GM21619 (cell line): ENCODE measurements around the gene COL6A3.

ENCODE experiments used
- ATAC-seq: cut with Tn5 transposase; IDR thresholded peaks from one replicate; pipeline ENCODE4 v1.9.1; 2021; ENCODE audit not compliant: unreplicated experiment

Gene COL6A3

DNA sequence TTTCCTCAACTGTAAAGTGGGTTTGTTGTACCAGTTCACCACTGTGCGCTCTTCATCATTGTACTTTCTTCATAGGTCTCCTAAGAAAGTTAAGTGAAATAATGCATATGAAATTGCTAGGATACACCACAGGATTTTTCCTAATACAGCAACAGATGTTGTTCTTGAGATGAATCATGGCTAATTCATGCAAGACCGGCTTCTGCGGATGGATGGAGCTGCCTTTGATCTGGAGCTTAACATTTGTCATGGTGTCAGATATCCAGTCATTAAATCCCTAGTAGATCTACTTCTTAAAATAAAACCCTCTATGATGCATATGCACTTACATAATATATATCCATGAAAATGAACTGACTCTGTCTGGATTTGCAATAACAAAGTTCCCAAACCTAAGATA, 114.1 kb downstream of the COL6A3 start:
- no peak for ATAC-seq

DNA sequence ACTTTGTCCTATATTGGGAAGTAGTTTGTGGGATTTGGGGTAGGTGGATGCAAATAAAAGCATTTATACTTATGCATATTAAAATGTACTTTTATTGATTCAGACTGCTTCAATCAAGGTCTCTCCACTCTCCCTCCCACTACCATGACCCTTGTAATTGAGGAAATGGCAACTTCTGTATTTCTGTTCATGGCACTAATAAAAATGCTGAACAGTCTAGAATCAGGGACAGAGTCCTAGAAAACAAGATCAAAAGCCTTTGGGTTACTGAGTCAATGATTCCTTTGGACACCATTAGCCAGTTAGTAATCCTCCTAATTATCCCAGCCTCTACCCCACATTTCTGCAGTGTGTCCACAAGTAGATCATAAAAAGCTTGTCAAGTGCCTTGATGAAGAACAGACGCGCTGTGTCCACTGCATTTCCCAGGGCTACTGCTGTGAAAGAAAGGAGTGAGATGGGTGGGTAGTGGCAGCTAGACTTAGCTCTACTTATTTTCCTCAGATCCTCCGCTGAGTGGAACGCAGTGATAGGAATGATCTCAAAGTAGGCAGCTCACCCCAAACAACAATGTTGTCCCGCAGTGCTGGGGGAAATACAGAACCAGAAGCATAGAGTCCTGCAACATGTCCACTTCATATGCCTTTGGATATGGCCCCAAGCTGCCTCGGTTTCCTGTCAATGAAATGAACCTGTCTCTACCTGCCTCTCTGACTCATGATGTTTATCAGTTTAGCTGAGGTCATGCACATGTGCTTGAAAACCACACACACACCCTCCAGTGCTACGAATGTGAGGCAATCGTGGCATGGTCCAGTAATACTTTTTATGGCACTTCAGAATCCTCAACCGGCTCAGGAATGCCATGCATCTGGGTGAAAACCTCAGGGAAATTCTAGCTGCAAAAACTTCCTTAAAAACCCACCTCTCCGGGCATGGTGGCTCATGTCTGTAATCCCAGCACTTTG, 115.5 kb downstream of the COL6A3 start:
- no peak for ATAC-seq

DNA sequence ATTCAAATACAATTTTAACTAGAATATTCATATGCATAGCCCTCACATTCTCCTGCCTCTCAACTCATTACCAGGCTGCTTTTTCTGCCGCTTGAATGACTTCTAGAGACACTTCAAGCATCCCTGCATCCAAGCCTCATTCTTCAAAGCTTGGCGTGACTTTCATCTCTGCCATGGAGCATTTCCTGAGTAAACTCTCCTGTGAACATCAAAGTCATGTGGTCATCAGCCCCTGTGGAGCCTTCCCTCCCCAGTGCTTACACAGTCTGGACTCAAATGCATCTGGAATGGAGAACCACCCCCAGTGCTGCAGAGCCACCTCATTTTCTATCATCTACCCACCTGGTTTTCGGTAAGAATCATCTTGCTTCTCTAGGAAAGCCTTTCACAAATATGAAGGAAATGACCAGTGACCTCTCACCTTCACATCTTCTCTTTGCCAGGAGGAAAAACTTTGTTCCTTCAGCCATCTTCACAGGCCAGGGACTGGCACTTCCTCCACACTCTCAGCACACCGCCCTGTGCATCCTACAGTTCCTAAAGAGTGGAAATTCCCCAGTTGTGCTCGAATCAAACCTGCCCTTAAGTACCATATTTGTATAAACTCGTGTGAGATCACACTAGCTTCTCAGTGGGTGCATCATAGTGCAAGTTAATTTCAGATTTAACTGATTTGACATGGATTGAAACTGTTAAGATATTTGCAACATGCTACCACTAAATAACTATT, 116.4 kb downstream of the COL6A3 start:
- no peak for ATAC-seq

DNA sequence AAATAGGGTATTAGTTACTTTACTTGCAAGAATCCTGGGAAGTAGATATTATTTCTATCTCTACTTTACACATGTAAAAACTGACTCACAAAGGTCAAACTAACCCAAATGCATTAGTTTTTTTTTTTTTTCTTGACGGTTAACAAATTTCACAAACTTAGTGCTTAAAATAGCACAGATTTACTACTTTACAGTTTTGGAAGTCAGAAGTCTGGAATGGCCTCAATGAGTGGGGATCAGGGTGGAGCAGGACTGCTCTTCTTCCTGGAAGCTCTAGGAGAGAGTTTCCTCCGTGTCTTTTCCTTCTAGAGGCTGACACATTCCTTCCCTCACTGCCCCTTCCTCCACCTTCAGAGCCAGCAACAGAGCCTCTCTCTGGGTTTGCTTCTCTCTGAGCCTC, 117.2 kb downstream of the COL6A3 start:
- ATAC-seq: no peak

DNA sequence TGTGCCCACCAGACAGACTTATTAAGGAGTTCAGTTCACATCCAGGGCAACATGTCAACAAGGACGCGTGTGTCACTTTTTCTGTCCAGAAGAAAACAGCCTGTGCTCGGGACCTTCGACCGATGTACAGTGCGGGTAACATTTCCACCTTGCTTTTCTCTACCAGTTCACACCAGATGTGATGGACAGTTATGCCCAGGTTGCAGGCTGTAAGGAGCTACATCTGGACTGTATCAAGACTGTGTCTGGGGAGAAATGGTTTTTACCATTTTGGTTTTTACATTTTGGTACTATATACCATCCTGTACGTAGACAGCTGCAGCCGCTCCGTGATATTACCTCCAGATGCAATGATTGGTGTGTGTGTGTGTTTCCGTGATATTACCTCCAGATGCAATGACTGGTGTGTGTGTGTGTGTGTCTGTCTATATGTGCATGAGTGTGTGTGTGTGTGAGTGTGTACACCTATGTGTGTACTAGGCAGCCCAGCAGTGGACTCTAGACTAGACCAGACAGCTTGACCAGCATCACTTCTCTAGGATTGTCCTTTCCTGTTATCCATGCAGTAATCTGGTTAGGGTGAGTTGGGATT, 118.0 kb downstream of the COL6A3 start:
- no peak for ATAC-seq

DNA sequence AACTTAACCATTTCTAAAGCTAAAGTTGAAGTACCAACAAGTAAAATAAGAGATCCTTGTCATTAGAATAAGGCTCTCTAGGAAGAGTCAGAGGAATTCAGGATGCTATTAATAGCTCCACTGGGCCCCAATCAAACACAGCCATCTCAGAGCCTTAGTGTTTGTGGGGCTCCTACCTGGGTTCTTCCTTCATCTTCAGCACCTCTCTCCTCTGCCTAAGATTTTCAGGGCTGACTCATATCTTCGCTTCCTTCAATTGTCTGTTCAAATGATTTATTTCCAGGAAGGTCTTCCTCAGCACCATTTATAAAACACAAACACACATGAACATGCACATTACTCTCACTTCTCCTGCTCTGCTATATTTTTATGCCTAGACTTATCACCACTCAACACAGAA, 119.5 kb downstream of the COL6A3 start:
- ATAC-seq: no peak

DNA sequence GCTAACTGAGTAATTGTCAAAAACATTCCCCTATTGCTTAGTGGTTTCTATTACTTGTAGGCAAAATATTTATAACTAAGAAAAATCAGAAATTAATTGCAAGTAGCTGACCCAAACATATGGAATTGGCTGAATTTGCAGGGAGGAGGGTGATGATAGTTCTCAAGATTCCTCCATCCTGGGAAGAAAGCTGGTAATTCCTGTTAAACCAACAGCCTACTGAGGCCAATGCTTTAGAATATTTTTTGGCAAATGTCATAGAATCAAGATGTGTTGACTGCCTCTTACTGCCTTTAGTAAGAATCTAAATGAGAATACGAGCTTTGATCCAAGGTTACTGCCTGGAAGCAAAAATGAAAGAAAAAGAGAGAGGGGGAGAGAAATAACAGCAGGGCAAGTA, 120.0 kb downstream of the COL6A3 start:
- no peak for ATAC-seq

DNA sequence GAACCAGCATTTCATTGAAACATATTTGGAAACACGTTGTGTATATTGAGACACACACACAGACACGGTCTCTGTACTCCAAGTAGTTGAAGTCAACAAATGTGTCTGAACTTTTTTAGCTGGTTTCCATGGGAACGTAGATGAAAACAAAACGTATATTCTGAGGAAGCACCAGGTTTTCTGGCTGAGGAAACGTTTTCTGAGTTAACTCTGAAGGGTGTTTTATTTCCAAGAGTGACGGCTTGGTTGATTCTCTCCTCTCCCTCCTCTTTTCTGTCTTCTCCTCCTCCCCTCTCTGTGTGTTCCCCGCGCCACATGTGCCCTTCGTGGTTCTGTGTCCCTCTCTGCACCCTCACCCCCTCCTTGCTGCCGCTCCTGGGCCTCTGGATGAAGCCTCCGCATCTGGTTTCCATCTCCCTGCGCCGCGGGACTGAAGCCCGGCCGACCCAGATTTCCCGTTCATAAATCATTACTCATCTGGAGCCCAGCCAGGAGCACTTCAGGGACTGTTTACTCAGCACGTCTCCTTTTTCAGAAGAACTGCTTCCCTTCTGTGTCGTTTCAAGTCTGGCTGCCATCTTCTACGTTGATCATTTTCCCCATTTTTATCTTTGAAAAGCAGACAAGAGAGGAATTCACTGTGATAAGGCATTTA, 122.7 kb downstream of the COL6A3 start:
- ATAC-seq: no peak

DNA sequence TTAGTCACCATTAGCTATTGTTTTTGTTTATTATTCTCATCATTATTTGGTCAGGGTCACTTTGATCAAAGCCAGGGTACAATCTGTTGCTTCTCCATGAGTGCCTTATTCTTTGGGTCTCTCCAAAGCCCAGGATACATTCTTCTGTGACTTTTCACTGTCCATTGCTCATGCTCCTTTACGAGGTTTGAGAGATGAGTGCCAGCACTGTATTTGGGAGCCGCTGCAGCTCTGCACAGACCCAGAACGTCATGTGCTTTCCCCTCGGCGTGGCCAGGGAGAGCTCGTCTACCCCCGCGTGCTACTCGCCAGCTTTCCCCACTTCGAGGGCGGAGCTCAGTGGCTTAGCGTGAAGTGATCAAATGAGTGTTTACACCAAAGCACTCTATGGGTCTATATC, 123.7 kb downstream of the COL6A3 start:
- ATAC-seq: no peak

DNA sequence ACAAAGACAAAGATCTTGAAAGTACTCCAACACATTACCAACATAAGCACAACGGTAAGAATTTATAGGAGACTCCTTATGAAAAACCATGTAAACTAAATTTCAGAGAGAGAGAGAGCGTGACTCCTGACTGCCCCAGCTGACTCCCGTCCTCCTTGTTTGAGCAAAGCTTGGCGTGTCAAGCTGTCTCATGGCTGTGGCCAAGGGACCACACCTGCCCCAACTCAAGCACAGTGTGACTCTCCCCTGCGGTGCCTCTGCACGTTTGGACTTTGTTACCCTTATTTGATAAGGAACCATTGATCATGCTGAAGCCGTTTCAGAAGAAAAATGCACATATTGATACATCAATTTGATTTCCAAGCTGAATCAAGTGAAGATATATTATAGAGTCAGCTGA, 124.8 kb downstream of the COL6A3 start:
- ATAC-seq: no peak

DNA sequence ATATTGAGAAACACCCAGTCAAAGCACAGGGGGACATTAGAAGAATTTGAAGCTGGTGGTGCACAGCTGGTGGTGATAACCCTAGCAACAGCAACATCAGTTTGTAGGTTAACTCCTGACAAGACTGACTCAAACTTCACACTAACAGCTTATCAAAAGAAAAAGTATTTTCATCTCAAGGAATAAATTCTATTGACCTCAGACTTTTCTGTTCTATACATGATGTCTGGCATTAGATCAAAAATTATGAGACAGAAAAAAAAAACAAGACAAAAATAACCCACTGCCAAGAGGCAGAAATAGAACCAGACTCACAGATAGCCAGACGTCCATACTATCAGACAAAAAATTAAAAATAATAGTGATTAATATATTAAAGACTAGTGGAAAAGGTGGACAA, 126.1 kb downstream of the COL6A3 start:
- no peak for ATAC-seq

DNA sequence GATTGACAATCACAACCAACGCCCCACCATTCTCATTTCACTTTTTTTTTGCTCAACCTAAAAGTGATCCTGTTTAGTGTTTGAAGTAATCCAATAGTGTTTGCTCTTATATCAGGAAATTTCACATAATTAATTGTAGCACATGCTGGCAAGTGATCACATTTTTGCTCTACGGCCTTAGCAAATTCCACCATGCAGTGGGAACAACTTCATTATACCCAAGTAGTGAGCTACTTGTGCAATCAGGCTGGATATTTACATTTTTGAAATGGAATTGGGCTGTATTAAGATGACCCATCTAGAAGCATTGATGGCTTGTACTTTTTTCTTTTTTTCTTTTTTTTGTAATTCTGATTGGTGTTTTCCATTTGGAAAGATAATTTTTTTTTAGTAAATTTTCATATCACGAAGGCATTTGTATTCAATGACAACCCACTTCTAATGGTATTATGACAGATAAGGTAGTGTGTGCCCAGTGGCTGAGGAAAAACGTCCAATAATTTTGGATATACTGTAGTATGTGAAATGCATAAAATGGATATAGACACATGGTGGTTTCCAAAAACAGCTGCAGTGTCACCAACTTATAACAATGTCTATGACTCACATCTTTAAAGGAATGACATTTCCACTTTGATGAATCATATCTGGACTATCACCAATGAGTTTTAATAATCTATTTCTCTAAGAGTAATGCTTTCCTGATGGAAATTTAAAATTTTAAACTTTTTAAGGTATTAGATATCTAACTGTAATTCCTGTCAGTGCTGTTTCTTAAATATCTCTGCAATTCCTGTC, 130.6 kb downstream of the COL6A3 start:
- ATAC-seq: no peak

DNA sequence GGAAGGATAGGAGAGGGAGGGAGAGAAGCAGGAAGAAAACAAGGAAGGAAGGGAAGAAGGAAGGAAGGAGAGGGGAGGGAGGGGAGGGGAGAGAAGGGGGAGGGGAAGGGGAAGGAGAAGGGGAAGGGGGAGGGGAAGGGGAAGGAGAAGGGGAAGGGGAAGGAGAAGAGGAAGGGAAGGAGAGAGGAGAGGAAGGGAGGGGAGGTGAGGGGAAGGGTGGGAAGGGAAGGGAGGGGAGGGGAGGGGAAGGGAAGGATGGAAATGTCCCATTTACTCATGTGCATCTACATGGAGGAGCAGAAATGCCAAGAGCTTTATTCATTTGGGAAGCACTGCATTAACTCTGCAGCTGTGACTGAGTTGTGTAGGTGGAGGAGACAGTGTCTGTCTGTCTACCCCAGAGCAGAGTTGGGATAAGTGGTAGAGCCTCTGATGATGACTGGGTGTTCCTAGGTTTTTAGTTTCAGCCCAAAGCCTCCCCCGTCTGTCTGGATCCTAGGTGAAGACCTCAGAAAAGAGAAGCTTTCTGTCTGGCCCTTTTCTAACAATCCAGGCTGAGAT, 131.3 kb downstream of the COL6A3 start:
- ATAC-seq: no peak

DNA sequence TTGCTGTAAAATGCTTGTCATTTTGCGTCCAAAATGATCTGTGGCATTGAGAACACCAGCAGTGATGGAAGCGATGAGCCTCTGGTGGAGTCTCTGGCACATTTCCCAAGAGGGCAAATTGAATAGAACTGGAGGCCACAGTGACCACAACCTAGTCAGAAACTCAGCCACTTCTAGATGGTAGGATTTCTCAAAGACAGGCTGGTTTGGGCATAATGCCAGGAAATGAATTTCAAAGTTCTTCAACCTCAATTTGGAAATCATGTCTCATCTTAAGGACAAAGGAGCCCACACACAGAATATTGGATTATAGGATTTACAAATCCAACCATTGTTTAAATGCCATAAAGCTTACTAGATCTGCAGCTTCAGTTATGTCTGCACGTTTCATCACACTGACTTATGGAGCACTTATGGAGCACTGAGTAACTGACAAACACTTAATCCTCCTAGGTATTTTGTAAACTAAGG, 132.1 kb downstream of the COL6A3 start:
- no peak for ATAC-seq

DNA sequence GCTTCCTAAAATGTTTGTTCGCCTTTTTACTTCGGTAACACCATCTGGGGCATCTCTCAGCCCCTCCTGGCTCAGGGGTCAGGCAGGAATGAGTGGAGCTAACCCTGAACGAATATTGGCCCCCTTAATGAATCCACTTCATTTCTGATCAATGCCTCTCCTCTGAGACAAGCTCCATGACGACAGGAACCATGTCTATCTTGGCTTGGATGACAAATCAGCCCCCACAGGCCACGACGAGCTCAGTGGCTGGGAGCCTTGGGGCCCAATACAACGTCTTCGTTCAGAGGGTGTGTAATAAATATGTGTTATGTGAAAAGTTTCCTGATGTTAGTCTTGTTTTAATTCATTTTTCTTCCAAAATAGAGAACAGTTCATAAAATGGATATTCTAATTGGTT, 133.0 kb downstream of the COL6A3 start:
- no peak for ATAC-seq

DNA sequence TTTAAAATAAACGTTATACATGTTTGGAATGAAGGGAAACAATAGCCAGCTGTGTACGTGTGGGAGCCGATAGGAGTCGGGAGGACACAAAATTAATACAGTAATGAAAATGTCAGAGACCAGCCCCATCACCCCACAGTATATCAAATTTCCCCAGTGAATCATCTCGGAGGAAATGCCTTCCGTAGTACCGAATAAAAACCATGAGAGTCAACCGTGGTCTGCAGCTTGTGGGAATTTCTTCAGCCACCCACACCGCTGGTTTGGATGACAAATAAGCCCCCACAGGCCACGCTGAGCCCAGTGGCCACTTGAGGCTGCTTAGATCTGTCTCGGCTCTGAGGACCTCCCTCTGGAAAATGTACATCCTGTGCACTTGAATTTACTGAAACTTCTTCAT, 133.7 kb downstream of the COL6A3 start:
- no peak for ATAC-seq

DNA sequence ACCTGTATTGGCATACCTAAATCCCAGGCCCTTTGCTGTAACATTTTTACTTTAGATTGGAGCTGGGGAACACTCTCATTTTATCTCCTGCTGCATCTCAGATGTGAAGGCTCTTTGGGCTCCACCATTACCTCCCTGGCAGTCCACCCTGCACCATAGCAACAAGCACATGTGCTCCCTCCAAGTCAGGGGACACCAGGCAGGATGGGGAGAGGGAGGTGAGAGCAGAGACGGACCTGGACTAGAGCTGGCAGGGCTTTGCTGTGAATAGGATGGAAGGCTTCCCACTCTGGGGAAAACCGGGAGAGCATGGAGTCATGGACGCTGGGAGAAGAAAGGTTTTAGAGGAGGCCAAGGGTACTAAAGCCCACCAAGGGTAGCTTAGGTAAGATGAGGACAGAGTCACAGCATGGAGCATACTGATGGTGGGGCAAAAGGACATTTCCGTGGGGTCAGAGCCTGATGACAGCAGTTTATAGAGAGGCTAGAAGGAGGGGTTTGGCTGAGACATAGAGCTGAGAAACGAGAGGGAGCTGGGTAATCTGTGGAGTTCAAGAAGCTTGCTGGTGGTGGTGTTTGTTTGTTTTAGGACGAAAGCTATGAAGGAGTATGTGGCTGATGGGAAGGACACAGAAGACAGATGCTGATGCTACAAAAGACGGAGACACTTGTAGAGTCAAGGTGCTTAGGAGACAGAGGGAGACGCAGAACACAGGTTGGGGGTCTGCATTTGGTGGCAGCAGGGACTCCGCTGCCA, 134.8 kb downstream of the COL6A3 start:
- no peak for ATAC-seq

DNA sequence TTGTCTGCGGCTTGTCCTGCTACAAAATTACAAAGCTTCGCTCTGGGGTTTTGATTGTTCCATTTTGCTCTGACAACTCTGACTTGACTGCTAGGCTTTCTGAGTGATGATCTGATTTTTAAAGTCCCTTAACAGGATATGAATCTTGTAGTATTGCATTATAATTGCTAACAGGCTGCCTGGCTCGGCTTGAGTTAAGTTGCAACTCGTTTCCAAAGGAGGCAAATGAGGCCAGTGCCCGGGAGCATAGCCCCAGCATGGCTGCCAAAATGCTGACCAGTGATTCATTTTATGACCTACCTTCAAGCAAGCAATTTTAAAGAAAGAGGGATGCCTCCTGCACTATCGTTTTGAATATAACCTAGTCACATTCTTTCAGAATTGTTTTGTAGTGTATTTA, 135.4 kb downstream of the COL6A3 start:
- no peak for ATAC-seq

DNA sequence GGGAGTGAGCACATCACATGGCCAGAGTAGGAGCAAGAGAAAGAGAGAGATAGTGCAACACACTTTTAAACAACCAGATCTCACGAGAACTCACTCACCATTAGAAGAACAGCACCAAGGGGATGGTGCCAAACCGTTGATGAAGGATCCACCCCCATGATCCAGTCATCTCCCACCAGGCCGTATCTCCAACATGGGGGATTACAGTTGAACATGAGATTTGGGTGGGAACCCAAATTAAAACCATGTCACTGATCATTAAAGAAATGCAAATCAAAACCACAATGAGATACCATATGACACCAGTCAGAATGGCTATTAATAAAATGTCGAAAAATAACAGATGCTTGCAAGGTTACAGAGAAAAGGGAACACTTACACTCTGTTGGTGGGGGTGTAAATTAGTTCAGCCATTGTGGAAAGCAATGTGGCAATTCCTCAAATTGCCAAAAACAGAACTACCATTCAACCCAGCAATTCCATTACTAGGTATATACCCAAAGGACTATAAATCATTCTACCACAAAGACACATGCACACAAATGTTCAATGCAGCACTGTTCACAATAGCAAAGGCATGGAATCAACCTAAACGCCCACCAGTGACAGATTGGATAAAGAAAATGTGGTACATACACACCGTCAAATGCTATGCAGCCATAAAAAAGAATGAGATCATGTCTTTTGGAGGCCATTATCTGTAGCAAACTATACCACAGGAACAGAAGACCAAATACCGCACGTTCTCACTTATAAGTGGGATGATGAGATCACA, 137.1 kb downstream of the COL6A3 start:
- no peak for ATAC-seq
